Smooth muscle cell (in vitro differentiated cells): ENCODE results near the gene MT1X. TPM values are rescaled to one million over a fixed set of nuclear protein-coding genes. Genes with fewer than 3 reads are reported as not detected.

Experiments used
- DNase-seq: peaks from one replicate; lab custom pipeline; 2025; ENCODE audit not compliant: unreplicated experiment; lab: John Stamatoyannopoulos, UW
- H2AFZ ChIP-seq: fragments of 200-600 bp; sonication (generic); 2 replicates; pipeline ENCODE4 v1.6.0; 2016; ENCODE audit warnings: antibody characterized with exemption, low read depth, mild to moderate bottlenecking
- H3F3A ChIP-seq: fragments of 200-600 bp; sonication (generic); 2 replicates; pipeline ENCODE4 v1.6.0; 2017; ENCODE audit warnings: antibody characterized with exemption, low read depth
- H3K27ac ChIP-seq: fragments of 200-600 bp; sonication (generic); 2 replicates; pipeline ENCODE4 v1.5.1; 2016; ENCODE audit warnings: low read depth, mild to moderate bottlenecking
- H3K27me3 ChIP-seq: fragments of 200-600 bp; sonication (generic); 2 replicates; pipeline ENCODE4 v1.6.1; 2016; ENCODE audit warnings: low read depth, mild to moderate bottlenecking
- H3K36me3 ChIP-seq: fragments of 200-600 bp; sonication (generic); 2 replicates; pipeline ENCODE4 v1.5.1; 2016; ENCODE audit warnings: low read depth
- H3K4me1 ChIP-seq: fragments of 200-600 bp; sonication (generic); 2 replicates; pipeline ENCODE4 v1.5.1; 2016; ENCODE audit warnings: low read depth
- H3K4me2 ChIP-seq: fragments of 200-600 bp; sonication (generic); 2 replicates; pipeline ENCODE4 v1.6.0; 2016; ENCODE audit warnings: mild to moderate bottlenecking
- H3K4me3 ChIP-seq: fragments of 200-600 bp; sonication (generic); 2 replicates; pipeline ENCODE4 v1.5.1; 2016; ENCODE audit warnings: mild to moderate bottlenecking
- H3K79me2 ChIP-seq: fragments of 200-600 bp; sonication (generic); 2 replicates; pipeline ENCODE4 v1.6.0; 2016; ENCODE audit warnings: low read depth, mild to moderate bottlenecking
- H3K9ac ChIP-seq: fragments of 200-600 bp; sonication (generic); 2 replicates; pipeline ENCODE4 v1.6.0; 2016; ENCODE audit warnings: low read depth
- H3K9me3 ChIP-seq: fragments of 200-600 bp; sonication (generic); replicated peaks from 2 replicates; pipeline ENCODE4 v1.5.1; 2016; ENCODE audit warnings: low read depth
- H4K20me1 ChIP-seq: fragments of 200-600 bp; sonication (generic); 2 replicates; pipeline ENCODE4 v1.6.0; 2016; ENCODE audit warnings: low read depth
- WGBS: methylation state at CpG from one replicate; pipeline ENCODE4 v1.1.7; 2016; ENCODE audit warnings: low lambda C conversion rate; 5-methylcytosine and 5-hydroxymethylcytosine counted together
- polyA plus RNA-seq: library from polyadenylated mRNA; unstranded; fragments of >200 nt; fragmentation: Nextera tagmentation; extraction: Ambion mirVana; gene quantifications from 2 replicates; pipeline ENCODE4 v1.2.1, GENCODE V29; 2016
- total RNA-seq: library from RNA; depleted of rRNA; stranded (reverse); fragments of >200 nt; gene quantifications from 2 replicates; pipeline ENCODE4 v1.2.3, GENCODE V29; 2014
- TF ChIP-seq, protein P1 (sequence below): fragments of 200-600 bp; sonication (generic); IDR thresholded peaks from 2 replicates; pipeline ENCODE4 v1.5.1; 2017; ENCODE audit warnings: borderline replicate concordance, mild to moderate bottlenecking, antibody characterized with exemption; ENCODE audit not compliant: insufficient read depth, poor library complexity, severe bottlenecking

Gene MT1X
- total and polyA plus RNA-seq, 2 experiments from 2014 or later = 0.76 to 11.7 TPM

DNA sequence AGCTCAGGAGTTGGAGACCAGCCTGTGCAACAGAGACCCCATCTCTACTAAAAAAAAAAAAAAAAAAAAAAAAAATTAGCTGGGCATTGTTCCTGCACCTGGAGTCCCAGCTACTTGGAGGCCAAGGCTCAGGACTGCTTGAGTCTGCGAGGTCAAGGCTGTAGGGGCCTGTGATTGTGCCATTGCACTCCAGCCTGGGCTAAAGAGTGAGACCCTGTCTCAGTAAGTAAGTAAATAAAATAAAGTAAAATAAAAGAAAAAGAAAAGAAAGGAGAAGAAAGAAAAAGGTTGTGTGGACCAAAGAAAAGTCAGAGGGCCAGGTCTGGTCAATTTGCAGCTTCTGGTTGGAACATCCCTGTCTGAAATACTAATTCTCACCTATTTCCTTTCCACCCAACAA lies 18.4 kb downstream of the MT1X start:
- Histone ChIP-seq H3K4me2 (no peak overlapping the region), H3K27me3 (no peaks in the 10 kb centered on the region), H2AFZ (no peak overlapping the region), H3K36me3 (no peaks in the 10 kb centered on the region), H4K20me1 (no peaks in the 10 kb centered on the region), H3K27ac (no peak overlapping the region), H3K4me3 (no peak overlapping the region), H3K9ac (no peak overlapping the region), H3K79me2 (no peaks in the 10 kb centered on the region), H3K9me3 (peaks cover 5% of the 10 kb centered on the region), H3F3A (no peaks in the 10 kb centered on the region), H3K4me1 (no peaks in the 10 kb centered on the region)
- WGBS = 100% methylated on average over 1 of the region's 1 CpG
- TF ChIP-seq, protein P1, sequence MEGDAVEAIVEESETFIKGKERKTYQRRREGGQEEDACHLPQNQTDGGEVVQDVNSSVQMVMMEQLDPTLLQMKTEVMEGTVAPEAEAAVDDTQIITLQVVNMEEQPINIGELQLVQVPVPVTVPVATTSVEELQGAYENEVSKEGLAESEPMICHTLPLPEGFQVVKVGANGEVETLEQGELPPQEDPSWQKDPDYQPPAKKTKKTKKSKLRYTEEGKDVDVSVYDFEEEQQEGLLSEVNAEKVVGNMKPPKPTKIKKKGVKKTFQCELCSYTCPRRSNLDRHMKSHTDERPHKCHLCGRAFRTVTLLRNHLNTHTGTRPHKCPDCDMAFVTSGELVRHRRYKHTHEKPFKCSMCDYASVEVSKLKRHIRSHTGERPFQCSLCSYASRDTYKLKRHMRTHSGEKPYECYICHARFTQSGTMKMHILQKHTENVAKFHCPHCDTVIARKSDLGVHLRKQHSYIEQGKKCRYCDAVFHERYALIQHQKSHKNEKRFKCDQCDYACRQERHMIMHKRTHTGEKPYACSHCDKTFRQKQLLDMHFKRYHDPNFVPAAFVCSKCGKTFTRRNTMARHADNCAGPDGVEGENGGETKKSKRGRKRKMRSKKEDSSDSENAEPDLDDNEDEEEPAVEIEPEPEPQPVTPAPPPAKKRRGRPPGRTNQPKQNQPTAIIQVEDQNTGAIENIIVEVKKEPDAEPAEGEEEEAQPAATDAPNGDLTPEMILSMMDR = no peak
- no peak for DNase-seq

DNA sequence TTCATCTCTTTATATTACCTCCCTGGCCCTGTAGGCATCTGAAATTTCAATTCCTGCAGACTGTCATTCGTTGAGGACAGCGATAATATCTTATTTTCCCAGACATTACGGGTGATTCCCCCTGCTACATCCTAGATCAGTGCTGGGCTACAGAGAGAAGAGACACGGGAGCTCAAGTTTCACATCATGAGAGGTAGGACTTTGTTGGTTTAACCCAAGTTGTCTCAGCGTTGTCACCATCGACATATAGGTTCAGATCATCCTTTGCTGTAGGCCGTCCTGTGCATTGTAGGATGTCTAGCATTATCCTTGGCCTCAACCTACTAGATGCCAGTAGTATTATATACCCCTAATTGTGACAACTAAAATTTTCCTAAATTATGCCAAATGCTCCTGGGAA lies 19.3 kb downstream of the MT1X start:
- Histone ChIP-seq H3K36me3 (no peaks in the 10 kb centered on the region), H4K20me1 (no peaks in the 10 kb centered on the region), H3K4me2 (no peak overlapping the region), H3K27ac (no peak overlapping the region), H2AFZ (peak overlapping the region; percentile 5), H3K4me3 (no peak overlapping the region), H3F3A (no peaks in the 10 kb centered on the region), H3K27me3 (no peaks in the 10 kb centered on the region), H3K4me1 (no peaks in the 10 kb centered on the region), H3K79me2 (no peaks in the 10 kb centered on the region), H3K9ac (no peak overlapping the region), H3K9me3 (peaks cover 5% of the 10 kb centered on the region)
- DNase-seq = no peak
- TF ChIP-seq, protein P1 = no peak
- WGBS = 85% methylated on average over 7 of the region's 7 CpGs

DNA sequence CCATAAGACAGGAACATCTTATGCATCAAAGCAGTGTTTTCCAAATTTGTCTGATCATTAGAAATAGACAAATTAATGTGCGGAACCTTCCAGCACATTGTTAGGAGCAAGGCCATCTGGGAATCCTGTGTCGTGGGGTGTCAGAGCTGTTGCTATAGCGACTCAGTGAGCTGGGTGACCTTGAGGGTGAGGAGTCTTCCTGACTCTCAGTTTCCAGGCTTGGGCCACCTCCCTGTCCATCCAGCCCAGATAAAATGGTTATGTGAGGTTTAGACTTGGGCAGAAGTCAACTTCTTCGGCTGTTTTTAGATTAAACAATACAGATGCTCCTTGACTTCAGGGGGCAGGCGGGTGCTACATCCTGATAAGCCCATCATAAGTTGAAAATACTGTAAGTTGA lies 20.6 kb downstream of the MT1X start:
- Histone ChIP-seq H3K27me3 (no peaks in the 10 kb centered on the region), H3K79me2 (no peaks in the 10 kb centered on the region), H4K20me1 (no peaks in the 10 kb centered on the region), H3K4me2 (no peak overlapping the region), H3K27ac (no peak overlapping the region), H3K36me3 (no peaks in the 10 kb centered on the region), H2AFZ (no peak overlapping the region), H3F3A (no peaks in the 10 kb centered on the region), H3K4me1 (no peaks in the 10 kb centered on the region), H3K4me3 (no peak overlapping the region), H3K9me3 (no peaks in the 10 kb centered on the region), H3K9ac (no peak overlapping the region)
- no peak for DNase-seq
- 98% methylated on average over 5 of the region's 5 CpGs for WGBS
- TF ChIP-seq, protein P1 = no peak
